Esophagus mucosa (tissue), 1 donor: ENCODE data around the gene HOXD8. TPM values are rescaled to one million over a fixed set of nuclear protein-coding genes. Genes with fewer than 3 reads are reported as not detected.
A peak's percentile ranks its signal among the peaks of the same experiment; 100 is the strongest.

Source experiments
- ATAC-seq: fragments of 200-7000 bp; cut with Tn5 transposase; one replicate; pipeline ENCODE4 v1.9.1; 2020
- total RNA-seq: library from RNA; stranded (reverse); gene quantifications from one replicate; pipeline ENCODE4 v1.2.4, GENCODE V29; 2023
- donor health status: DM: yes; HTN: yes; CAD: no.

Gene HOXD8
- total RNA-seq, result 0.88 TPM

- ATAC-seq, result peak; percentile 66
Measured at GRCh38 chr2:176128982-176129796, at the start of gene HOXD8. TSS of gene HOXD8 (plus strand) at chr2:176129705. CDS start at chr2:176130367, 662 bp downstream.

- no peak for ATAC-seq
Measured at GRCh38 chr2:176079831-176080539, 49.5 kb upstream of the HOXD8 start.

GRCh38 chr2:176080540-176081375 lies 48.7 kb upstream of the HOXD8 start:
- ATAC-seq, result no peak

- ATAC-seq, result no peak
Measured at GRCh38 chr2:176081376-176081836, 48.1 kb upstream of the HOXD8 start.

GRCh38 chr2:176081837-176082524 lies 47.5 kb upstream of the HOXD8 start:
- no peak for ATAC-seq

- ATAC-seq, result no peak
Measured at GRCh38 chr2:176082525-176082823, 47.0 kb upstream of the HOXD8 start.

- ATAC-seq, result no peak
Measured at GRCh38 chr2:176082824-176083751, 46.4 kb upstream of the HOXD8 start.

GRCh38 chr2:176083796-176084261 lies 45.7 kb upstream of the HOXD8 start, which contains the start of gene EVX2:
TSS of gene EVX2 (minus strand) at chr2:176083962. CDS start at chr2:176083776, 186 bp downstream.
- no peak for ATAC-seq

GRCh38 chr2:176084611-176085119 lies 44.8 kb upstream of the HOXD8 start:
- no peak for ATAC-seq

- ATAC-seq, result no peak
Measured at GRCh38 chr2:176085120-176085788, 44.3 kb upstream of the HOXD8 start.

- ATAC-seq, result no peak
Measured at GRCh38 chr2:176085861-176086771, 43.4 kb upstream of the HOXD8 start.

- ATAC-seq, result no peak
Measured at GRCh38 chr2:176087330-176088047, 42.0 kb upstream of the HOXD8 start.

GRCh38 chr2:176088048-176088936 lies 41.2 kb upstream of the HOXD8 start:
- peak; percentile 57 for ATAC-seq

GRCh38 chr2:176088937-176089842 lies 40.3 kb upstream of the HOXD8 start:
- no peak for ATAC-seq

- no peak for ATAC-seq
Measured at GRCh38 chr2:176089843-176090395, 39.6 kb upstream of the HOXD8 start.

GRCh38 chr2:176090862-176091261 lies 38.6 kb upstream of the HOXD8 start:
- no peak for ATAC-seq
